HCT116 (cell line): ENCODE results near the gene FAM20B.

Experiments used
- CEBPB ChIP-seq: IDR thresholded peaks from 2 replicates; pipeline ENCODE4 v1.6.1; 2012; ENCODE audit warnings: low read depth
- EZH2 ChIP-seq: fragments of 200-600 bp; sonication (generic); IDR thresholded peaks from 2 replicates; pipeline ENCODE4 v1.6.1; 2017; ENCODE audit warnings: antibody characterized with exemption, mixed run types
- POLR2A ChIP-seq: IDR thresholded peaks from 2 replicates; pipeline ENCODE4 v1.7.0; 2011; ENCODE audit warnings: borderline replicate concordance; ENCODE audit not compliant: insufficient read depth, insufficient read length; ENCODE audit errors: extremely low read depth
- POLR2AphosphoS5 ChIP-seq: IDR thresholded peaks from 2 replicates; pipeline ENCODE4 v1.6.1; 2011; ENCODE audit warnings: mild to moderate bottlenecking, low read depth, low read length, moderate library complexity
- SP1 ChIP-seq: IDR thresholded peaks from 2 replicates; pipeline ENCODE4 v1.6.1; 2012; ENCODE audit warnings: low read depth
- ZFX ChIP-seq: fragments of 450-650 bp; IDR thresholded peaks from 2 replicates; pipeline ENCODE4 v1.6.1; 2017
- ZNF274 ChIP-seq: fragments of 200-500 bp; sonication (Bioruptor generic); IDR thresholded peaks from 2 replicates; pipeline ENCODE4 v1.6.1; 2014; ENCODE audit warnings: mild to moderate bottlenecking, low read depth, low read length, inconsistent platforms
- TF ChIP-seq, protein P1 (sequence below): IDR thresholded peaks from 2 replicates; pipeline ENCODE4 v1.6.1; 2012; ENCODE audit warnings: low read depth
- TF ChIP-seq, protein P2 (sequence below), 3 experiments: fragments of 200-600 bp in 1 of 3; sonication (generic) in 1 of 3; IDR thresholded peaks in 2 of 3; conservative IDR thresholded peaks in 1 of 3; 2 replicates each; pipeline ENCODE4 v1.5.1; 2012 to 2017; ENCODE audit warnings: low read depth in 2 of 3, low read length in 2 of 3, antibody characterized with exemption in 1 of 3, borderline replicate concordance in 1 of 3, control low read depth in 1 of 3, mild to moderate bottlenecking in 1 of 3, mixed read lengths in 1 of 3, mixed run types in 1 of 3, moderate library complexity in 1 of 3; ENCODE audit not compliant: insufficient read depth in 1 of 3
- TF ChIP-seq, protein P3 (sequence below): IDR thresholded peaks from 2 replicates; pipeline ENCODE4 v1.6.1; 2012
- TF ChIP-seq, protein P4 (sequence below): IDR thresholded peaks from 2 replicates; pipeline ENCODE4 v1.6.1; 2012

DNA sequence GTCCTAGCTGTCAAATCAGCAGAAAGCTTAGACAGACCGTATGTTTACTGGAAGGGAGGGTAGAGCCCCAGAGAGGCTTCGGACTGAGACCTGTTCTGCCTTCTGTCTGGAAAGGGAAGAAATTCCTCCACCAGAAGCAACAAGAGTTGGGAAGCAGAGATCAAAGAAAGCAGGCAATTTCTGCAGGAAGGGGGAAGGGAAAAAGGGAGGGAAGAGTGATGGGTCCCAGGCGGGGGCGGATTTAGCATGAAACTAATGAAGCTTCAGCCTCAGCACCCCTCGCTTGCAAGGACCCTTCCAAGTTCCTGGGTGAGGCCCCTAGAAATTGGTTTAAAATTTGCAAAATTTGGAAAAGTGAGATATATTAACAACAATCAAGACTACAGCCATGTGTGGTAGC is 26.6 kb upstream of the FAM20B start:
- TF ChIP-seq POLR2A (no peak), POLR2AphosphoS5 (no peak), EZH2 (no peak), SP1 (no peak), ZNF274 (no peak), CEBPB (no peak), ZFX (no peak)
- TF ChIP-seq, protein P1, sequence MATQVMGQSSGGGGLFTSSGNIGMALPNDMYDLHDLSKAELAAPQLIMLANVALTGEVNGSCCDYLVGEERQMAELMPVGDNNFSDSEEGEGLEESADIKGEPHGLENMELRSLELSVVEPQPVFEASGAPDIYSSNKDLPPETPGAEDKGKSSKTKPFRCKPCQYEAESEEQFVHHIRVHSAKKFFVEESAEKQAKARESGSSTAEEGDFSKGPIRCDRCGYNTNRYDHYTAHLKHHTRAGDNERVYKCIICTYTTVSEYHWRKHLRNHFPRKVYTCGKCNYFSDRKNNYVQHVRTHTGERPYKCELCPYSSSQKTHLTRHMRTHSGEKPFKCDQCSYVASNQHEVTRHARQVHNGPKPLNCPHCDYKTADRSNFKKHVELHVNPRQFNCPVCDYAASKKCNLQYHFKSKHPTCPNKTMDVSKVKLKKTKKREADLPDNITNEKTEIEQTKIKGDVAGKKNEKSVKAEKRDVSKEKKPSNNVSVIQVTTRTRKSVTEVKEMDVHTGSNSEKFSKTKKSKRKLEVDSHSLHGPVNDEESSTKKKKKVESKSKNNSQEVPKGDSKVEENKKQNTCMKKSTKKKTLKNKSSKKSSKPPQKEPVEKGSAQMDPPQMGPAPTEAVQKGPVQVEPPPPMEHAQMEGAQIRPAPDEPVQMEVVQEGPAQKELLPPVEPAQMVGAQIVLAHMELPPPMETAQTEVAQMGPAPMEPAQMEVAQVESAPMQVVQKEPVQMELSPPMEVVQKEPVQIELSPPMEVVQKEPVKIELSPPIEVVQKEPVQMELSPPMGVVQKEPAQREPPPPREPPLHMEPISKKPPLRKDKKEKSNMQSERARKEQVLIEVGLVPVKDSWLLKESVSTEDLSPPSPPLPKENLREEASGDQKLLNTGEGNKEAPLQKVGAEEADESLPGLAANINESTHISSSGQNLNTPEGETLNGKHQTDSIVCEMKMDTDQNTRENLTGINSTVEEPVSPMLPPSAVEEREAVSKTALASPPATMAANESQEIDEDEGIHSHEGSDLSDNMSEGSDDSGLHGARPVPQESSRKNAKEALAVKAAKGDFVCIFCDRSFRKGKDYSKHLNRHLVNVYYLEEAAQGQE = no peak
- TF ChIP-seq, protein P2, sequence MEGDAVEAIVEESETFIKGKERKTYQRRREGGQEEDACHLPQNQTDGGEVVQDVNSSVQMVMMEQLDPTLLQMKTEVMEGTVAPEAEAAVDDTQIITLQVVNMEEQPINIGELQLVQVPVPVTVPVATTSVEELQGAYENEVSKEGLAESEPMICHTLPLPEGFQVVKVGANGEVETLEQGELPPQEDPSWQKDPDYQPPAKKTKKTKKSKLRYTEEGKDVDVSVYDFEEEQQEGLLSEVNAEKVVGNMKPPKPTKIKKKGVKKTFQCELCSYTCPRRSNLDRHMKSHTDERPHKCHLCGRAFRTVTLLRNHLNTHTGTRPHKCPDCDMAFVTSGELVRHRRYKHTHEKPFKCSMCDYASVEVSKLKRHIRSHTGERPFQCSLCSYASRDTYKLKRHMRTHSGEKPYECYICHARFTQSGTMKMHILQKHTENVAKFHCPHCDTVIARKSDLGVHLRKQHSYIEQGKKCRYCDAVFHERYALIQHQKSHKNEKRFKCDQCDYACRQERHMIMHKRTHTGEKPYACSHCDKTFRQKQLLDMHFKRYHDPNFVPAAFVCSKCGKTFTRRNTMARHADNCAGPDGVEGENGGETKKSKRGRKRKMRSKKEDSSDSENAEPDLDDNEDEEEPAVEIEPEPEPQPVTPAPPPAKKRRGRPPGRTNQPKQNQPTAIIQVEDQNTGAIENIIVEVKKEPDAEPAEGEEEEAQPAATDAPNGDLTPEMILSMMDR (IDR thresholded peaks at IDR 0.05 in 2 of 3, conservative IDR thresholded peaks at IDR 0.05 in 1 of 3; ENCODE audit: borderline replicate concordance in 1 of 3, insufficient read depth in 1 of 3, low read depth in 2 of 3, low read length in 2 of 3) = no peak
- TF ChIP-seq, protein P3, sequence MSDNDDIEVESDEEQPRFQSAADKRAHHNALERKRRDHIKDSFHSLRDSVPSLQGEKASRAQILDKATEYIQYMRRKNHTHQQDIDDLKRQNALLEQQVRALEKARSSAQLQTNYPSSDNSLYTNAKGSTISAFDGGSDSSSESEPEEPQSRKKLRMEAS = no peak
- TF ChIP-seq, protein P4, sequence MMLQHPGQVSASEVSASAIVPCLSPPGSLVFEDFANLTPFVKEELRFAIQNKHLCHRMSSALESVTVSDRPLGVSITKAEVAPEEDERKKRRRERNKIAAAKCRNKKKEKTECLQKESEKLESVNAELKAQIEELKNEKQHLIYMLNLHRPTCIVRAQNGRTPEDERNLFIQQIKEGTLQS = no peak
